T-helper 17 cell (primary cell): Measurements from ENCODE around the gene ASAP3. TPM values are rescaled to one million over a fixed set of nuclear protein-coding genes. Genes with fewer than 3 reads are reported as not detected.
A peak's percentile ranks its signal among the peaks of the same experiment; 100 is the strongest.
"Not testable (repeated sequence)": the region's sequence is repeated elsewhere in the genome, so short reads cannot be mapped to it uniquely, and the experiment has no call there.

Experiments
- ATAC-seq: fragments of 150-1000 bp; cut with Tn5 transposase; 2 replicates; pipeline ENCODE4 v1.10.0; 2021; ENCODE audit warnings: mild to moderate bottlenecking, moderate library complexity
- DNase-seq, 3 donors: peaks; one replicate each; pipeline versions ENCODE4 v3.0.0 to v3.0.0-alpha.2; 2020 to 2021
- H3K9me3 ChIP-seq: one replicate; pipeline ENCODE4 v1.7.0; 2013; ENCODE audit warnings: low read length, mild to moderate bottlenecking; ENCODE audit not compliant: control insufficient read depth, poor library complexity, severe bottlenecking
- H3K27ac Mint-ChIP-seq: one replicate; pipeline ENCODE4 v1.8.0; 2022; ENCODE audit warnings: mild to moderate bottlenecking, moderate library complexity, mixed read lengths
- H3K27me3 Mint-ChIP-seq: one replicate; pipeline ENCODE4 v1.8.0; 2022; ENCODE audit warnings: mixed read lengths
- H3K36me3 Mint-ChIP-seq: one replicate; pipeline ENCODE4 v1.8.0; 2022; ENCODE audit warnings: low read depth, mixed read lengths
- H3K4me1 Mint-ChIP-seq: one replicate; pipeline ENCODE4 v1.8.0; 2022; ENCODE audit warnings: mild to moderate bottlenecking, mixed read lengths
- H3K4me3 Mint-ChIP-seq: one replicate; pipeline ENCODE4 v1.8.0; 2022; ENCODE audit warnings: mild to moderate bottlenecking, moderate library complexity, mixed read lengths
- total RNA-seq, 4 donors: library from RNA in 2 of 4; stranded (reverse) in 2 of 4; gene quantifications; one replicate each; pipeline ENCODE4 v1.2.3 and lab custom pipeline; 2022 to 2026

ASAP3 gene
- total RNA-seq, 2 donors from 2014 or later: 1.5 to 6.4 TPM

GRCh38 chr1:23500466-23500865 lies 16.5 kb upstream of the ASAP3 start:
- Mint-ChIP-seq H3K4me3 (no peak overlapping the region), H3K36me3 (no peaks in the 10 kb centered on the region), H3K4me1 (no peaks in the 10 kb centered on the region), H3K27me3 (no peaks in the 10 kb centered on the region), H3K27ac (no peak overlapping the region)
- ATAC-seq (no peak), DNase-seq (no peak)
- H3K9me3 ChIP-seq: no peaks in the 10 kb centered on the region

GRCh38 chr1:23497777-23498439 lies 13.9 kb upstream of the ASAP3 start:
- DNase-seq: no peak
- H3K9me3 ChIP-seq: no peaks in the 10 kb centered on the region
- Mint-ChIP-seq H3K27ac (peak overlapping the region; percentile 43), H3K4me1 (no peaks in the 10 kb centered on the region), H3K27me3 (no peaks in the 10 kb centered on the region), H3K36me3 (no peaks in the 10 kb centered on the region), H3K4me3 (no peak overlapping the region)
- ATAC-seq: no peak

GRCh38 chr1:23496490-23497181 lies 12.7 kb upstream of the ASAP3 start:
- Mint-ChIP-seq H3K27me3 (no peaks in the 10 kb centered on the region), H3K36me3 (no peaks in the 10 kb centered on the region), H3K4me3 (no peak overlapping the region), H3K27ac (no peak overlapping the region), H3K4me1 (peaks cover 1% of the 10 kb centered on the region)
- H3K9me3 ChIP-seq: no peaks in the 10 kb centered on the region
- ATAC-seq (peak; percentile 12), DNase-seq (no peak)

- not testable (repeated sequence) for DNase-seq, ATAC-seq, H3K9me3 ChIP-seq, H3K4me1 Mint-ChIP-seq, H3K27ac Mint-ChIP-seq, H3K36me3 Mint-ChIP-seq, H3K27me3 Mint-ChIP-seq, H3K4me3 Mint-ChIP-seq
Observed at GRCh38 chr1:23494836-23495235, 10.9 kb upstream of the ASAP3 start.

- H3K27me3 Mint-ChIP-seq: peaks cover 10% of the 10 kb centered on the region
- H3K27ac Mint-ChIP-seq, DNase-seq, H3K9me3 ChIP-seq, H3K36me3 Mint-ChIP-seq, ATAC-seq: not testable (repeated sequence)
- H3K4me3 Mint-ChIP-seq: peak overlapping the region; percentile 28
- H3K4me1 Mint-ChIP-seq: peaks cover 11% of the 10 kb centered on the region
Observed at GRCh38 chr1:23492776-23493175, 8.8 kb upstream of the ASAP3 start.

DNA sequence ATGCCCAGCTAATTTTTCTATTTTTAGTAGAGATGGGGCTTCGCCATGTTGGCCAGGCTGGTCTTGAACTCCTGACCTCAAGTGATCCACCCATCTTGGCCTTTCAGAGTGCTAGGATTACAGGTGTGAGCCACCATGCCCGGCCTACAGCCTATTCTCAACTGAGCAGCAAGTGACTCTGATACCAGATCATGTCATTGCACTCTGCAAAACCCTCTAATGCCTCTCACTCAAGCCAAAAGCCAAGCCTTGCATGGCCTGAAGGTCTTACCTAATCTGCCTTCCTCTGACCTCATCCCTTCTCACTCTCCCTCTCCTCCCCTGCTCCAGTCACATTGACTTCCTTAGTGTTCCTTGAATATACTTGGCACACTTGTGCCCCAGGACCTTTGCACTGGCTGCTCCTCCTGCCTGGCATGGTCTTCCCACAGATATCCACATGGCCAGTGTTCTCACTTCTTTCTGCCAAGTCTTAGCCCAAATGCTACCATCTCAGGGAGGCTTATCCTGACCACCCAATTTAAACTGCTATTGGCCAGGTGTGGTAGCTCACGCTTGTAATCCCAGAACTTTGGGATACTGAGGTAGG lies 8.2 kb upstream of the ASAP3 start:
- DNase-seq (no peak), ATAC-seq (no peak)
- Mint-ChIP-seq H3K27me3 (peaks cover 12% of the 10 kb centered on the region), H3K36me3 (peaks cover 5% of the 10 kb centered on the region), H3K4me3 (peak overlapping the region; percentile 28), H3K27ac (no peak overlapping the region), H3K4me1 (peaks cover 11% of the 10 kb centered on the region)
- no peaks in the 10 kb centered on the region for H3K9me3 ChIP-seq

DNA sequence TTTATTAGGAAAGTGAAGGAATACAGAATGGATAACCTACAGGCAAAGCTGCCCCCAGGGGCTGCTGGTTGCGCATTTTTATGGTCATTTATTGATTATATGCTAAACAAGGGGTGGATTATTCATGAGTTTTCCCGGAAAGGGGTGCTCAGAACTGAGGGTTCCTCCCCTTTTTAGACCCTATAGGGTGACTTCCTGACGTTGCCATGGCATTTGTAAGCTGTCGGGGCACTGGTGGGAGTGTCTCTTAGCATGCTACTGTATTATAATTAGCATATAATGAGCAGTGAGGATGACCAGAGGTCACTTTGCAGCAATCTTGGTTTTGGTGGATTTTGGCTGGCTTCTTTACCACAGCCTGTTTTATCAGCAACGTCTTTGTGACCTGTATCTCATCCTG lies 5.9 kb upstream of the ASAP3 start:
- no peaks in the 10 kb centered on the region for H3K9me3 ChIP-seq
- no peak overlapping the region for H3K27ac Mint-ChIP-seq
- peaks cover 12% of the 10 kb centered on the region for H3K27me3 Mint-ChIP-seq
- H3K36me3 Mint-ChIP-seq: peaks cover 5% of the 10 kb centered on the region
- peaks cover 14% of the 10 kb centered on the region for H3K4me1 Mint-ChIP-seq
- ATAC-seq (no peak), DNase-seq (no peak)
- no peak overlapping the region for H3K4me3 Mint-ChIP-seq

DNA sequence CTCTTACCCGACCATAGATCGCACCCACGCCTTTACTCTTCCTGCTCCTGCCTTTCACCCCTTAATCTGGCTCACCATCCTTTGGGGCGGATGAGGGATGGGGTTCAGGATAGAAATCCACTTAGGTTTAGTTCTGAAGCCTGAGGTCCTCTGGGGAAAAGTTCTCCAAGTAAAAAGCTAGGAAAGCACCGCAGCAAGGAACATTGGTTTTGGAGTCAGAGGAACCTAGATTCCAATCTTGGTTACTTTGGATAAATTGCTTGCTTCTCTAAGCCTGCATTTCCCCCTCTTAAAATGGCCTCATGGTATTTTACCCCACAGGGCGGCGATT lies 988 bp upstream of the ASAP3 start:
- Mint-ChIP-seq H3K36me3 (peaks cover 7% of the 10 kb centered on the region), H3K4me3 (peak overlapping the region; percentile 92), H3K27ac (peak overlapping the region; percentile 53), H3K4me1 (peaks cover 22% of the 10 kb centered on the region), H3K27me3 (peaks cover 31% of the 10 kb centered on the region)
- DNase-seq (no peak), ATAC-seq (no peak)
- no peaks in the 10 kb centered on the region for H3K9me3 ChIP-seq

DNA sequence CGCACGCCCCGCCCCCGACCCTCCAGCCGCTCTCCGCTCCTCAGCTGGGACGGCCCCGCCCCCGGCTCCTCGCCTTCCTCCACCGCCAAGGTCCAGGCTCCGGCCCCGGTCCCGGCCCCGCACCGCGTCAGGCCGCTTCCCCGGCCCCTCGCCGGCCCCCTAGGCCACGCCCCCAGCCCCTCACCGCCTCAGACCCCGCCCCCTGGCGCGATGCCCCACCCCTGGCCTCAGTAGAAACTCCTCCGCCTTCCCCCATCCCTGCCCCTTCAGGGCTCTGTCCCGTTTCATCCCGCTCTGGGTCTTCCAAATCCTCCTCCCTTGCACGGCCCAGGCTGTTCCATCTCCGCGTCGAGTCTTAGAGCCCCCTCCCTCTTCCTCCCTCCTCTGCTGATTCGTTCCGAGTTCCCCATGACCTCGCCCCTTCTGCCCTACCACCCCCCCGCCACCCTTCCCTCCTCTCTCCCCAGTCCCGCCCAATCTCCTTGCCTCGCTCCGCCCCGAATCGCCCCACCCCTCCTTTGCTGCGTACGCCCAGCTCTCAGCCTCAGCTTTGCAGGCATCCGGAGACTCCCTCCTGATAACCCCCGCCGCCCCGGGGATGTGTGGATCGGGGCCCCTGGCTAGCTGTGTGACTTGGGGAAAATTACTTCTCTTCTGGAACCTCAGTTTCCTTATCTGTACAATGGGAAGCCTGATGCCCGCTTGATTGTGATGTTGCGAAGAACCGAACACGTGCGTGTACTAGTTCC lies 448 bp upstream of the ASAP3 start:
- peaks cover 7% of the 10 kb centered on the region for H3K36me3 Mint-ChIP-seq
- peak overlapping the region; percentile 92 for H3K4me3 Mint-ChIP-seq
- peak; percentile 91 for ATAC-seq
- peak overlapping the region; percentile 53 for H3K27ac Mint-ChIP-seq
- peaks cover 20% of the 10 kb centered on the region for H3K4me1 Mint-ChIP-seq
- H3K27me3 Mint-ChIP-seq: peaks cover 31% of the 10 kb centered on the region
- DNase-seq: peak; percentile 84 to 92 (median 87)
- H3K9me3 ChIP-seq: no peaks in the 10 kb centered on the region

DNA sequence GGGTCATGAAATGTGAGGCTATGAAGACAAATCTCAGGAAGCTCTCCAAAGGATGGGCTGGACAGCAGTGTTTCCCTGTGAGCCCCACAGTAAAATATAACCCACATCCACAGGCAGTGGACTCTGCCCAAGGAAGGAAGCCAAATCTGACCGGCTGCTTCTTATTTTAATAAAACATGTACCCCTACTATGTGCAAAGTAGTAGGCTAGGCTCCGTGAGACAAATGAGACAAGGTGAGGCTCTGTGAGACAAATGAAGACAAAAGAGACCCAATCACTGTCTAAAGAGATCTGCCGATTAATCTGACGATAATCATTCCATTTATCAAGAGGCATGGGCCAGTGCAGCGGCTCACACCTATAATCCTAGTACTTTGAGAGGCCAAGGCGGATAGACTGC lies 2.1 kb downstream of the ASAP3 start:
- no peak for DNase-seq
- peaks cover 2% of the 10 kb centered on the region for H3K36me3 Mint-ChIP-seq
- peaks cover 17% of the 10 kb centered on the region for H3K4me1 Mint-ChIP-seq
- ATAC-seq: no peak
- no peaks in the 10 kb centered on the region for H3K9me3 ChIP-seq
- no peak overlapping the region for H3K4me3 Mint-ChIP-seq
- peaks cover 24% of the 10 kb centered on the region for H3K27me3 Mint-ChIP-seq
- no peak overlapping the region for H3K27ac Mint-ChIP-seq

DNA sequence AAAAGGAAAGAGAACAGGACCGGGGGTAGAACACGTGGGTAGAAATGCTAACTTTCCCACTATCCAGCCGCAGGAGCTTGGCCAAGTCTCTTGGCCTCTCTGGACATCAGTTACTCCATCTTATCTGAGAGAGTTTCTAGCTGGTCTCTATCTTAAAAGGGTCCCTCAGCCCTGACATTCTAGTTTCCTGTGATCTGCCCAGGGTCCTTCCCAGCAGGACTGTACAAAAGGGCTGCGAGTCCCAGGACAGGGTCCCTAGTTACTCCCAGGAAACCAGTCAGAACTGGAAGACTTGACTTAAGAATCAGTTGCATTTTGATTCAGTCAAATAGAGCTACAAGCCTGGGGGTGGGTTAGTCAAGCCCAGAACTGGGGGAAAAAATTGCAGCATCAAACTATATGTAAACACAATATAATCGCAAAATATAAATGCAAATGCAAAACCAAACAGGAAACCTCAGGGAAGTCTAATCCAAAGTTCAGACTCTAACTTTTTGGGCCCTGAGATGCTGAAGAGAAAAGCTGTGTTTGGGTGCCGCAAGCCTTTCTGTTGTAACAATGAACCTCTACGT lies 2.9 kb downstream of the ASAP3 start:
- no peaks in the 10 kb centered on the region for H3K9me3 ChIP-seq
- Mint-ChIP-seq H3K4me3 (no peak overlapping the region), H3K27me3 (peaks cover 30% of the 10 kb centered on the region), H3K27ac (no peak overlapping the region), H3K36me3 (peaks cover 6% of the 10 kb centered on the region), H3K4me1 (peaks cover 17% of the 10 kb centered on the region)
- DNase-seq: no peak
- ATAC-seq: no peak

DNA sequence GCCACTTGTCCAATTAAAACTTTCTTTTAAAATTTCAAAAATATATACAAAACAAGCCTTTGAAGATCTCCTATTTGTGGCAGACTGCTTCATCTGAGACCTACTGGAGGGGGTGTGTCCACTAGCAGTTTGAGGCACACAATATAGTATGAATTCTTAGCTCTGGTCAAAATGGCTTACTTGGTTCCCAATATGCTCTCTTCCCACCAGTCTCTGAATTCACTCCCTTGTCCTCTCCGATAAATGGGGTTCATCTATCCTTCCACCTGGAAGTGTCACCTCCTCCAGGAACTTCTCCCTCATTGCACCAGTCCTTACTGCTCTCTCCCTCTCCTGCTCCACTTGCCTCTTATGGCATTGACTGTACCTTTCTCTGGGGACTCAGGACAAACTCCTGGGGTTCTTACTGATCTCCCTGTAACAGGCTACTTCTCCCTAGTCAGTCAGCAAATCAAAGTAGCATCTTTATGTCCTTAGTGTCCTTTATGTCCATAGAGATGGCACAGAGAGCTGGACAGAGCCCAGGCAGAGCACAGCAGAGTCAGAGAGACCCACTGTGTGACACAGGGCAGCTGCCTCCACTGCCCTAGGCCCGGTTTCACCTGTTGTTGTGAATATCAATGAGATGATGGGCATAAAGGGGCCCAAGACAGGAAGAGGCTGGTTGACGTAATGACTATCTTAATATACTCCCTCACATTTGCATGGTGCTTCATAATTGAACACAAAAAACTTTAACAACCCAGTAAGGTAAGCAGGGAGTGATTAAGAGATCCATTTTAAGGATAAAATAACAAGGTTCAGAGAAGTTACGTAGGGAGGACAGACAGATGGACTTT lies 3.6 kb downstream of the ASAP3 start:
- no peak overlapping the region for H3K27ac Mint-ChIP-seq
- peaks cover 17% of the 10 kb centered on the region for H3K4me1 Mint-ChIP-seq
- H3K4me3 Mint-ChIP-seq: no peak overlapping the region
- DNase-seq: no peak
- no peak for ATAC-seq
- peaks cover 6% of the 10 kb centered on the region for H3K36me3 Mint-ChIP-seq
- H3K27me3 Mint-ChIP-seq: peaks cover 32% of the 10 kb centered on the region
- H3K9me3 ChIP-seq: no peaks in the 10 kb centered on the region
